ENCODE measurements around the gene SPRR2E.

DNA sequence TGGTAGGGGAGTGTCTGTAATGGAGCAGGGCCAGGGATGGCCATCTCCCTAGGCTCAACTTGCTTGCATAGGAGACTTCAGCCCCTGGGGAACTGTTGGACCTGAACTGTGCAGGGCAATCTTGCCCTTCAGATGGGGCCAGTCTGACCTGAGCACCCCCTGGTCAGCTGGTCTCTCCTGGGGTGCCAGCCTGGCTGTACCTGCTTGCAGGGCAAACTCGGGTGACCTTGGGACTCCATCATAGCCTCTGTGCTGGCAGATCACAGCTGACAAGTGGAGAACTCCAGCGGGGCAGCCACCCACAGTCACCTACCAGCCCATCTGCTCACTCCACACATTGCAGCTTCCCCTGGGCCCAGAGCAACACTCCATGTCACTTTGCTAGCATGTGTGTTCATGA lies 45.1 kb downstream of the SPRR2E start:
- TF ChIP-seq EZH2phosphoT487 (IDR thresholded peaks at IDR 0.05; ENCODE audit: low read depth, severe bottlenecking, unreplicated experiment) (no peak), EZH2 (IDR thresholded peaks at IDR 0.05; ENCODE audit: borderline replicate concordance) (no peak), CTCF (IDR thresholded peaks at IDR 0.05; ENCODE audit: poor library complexity) (no peak)
